BJ (cell line): ENCODE results near the gene DHRSX. TPM values are rescaled to one million over a fixed set of nuclear protein-coding genes. Genes with fewer than 3 reads are reported as not detected.

ENCODE experiments used
- CTCF ChIA-PET: fragments of 350-600 bp; formaldehyde crosslinking; extraction: SDS; loops from one replicate; lab custom pipeline; 2021; ENCODE audit warnings: antibody characterized with exemption, inconsistent platforms; lab: Yijun Ruan, JAX
- POLR2A ChIA-PET: fragments of 300-600 bp; sonication (Branson Sonifier 250); formaldehyde crosslinking; extraction: SDS; loops from one replicate; lab custom pipeline; 2021; ENCODE audit warnings: antibody characterized with exemption; lab: Charles Lee
- DNase-seq: peaks from one replicate; pipeline ENCODE4 v3.0.0-alpha.2; 2011; ENCODE audit warnings: low read depth
- H3K27me3 ChIP-seq: 2 replicates; pipeline ENCODE4 v1.6.0; 2011; ENCODE audit warnings: low read length; ENCODE audit not compliant: control insufficient read depth, insufficient read depth
- H3K36me3 ChIP-seq: 2 replicates; pipeline ENCODE4 v1.5.1; 2011; ENCODE audit warnings: low read length; ENCODE audit not compliant: control insufficient read depth, insufficient read depth
- H3K4me3 ChIP-seq: 2 replicates; pipeline ENCODE4 v1.5.1; 2011; ENCODE audit warnings: low read depth, mild to moderate bottlenecking, control low read depth, low read length
- polyA plus RNA-seq: library from polyadenylated mRNA; depleted of rRNA; stranded (reverse); fragments of >200 nt; gene quantifications from 2 replicates; pipeline ENCODE4 v1.2.3, GENCODE V29; 2011
- TF ChIP-seq, protein P1 (sequence below): IDR thresholded peaks from 2 replicates; pipeline ENCODE4 v1.5.1; 2011; ENCODE audit warnings: low read depth, mild to moderate bottlenecking, control low read depth, inconsistent platforms, low read length, moderate library complexity; ENCODE audit not compliant: insufficient read depth

DHRSX gene
- polyA plus RNA-seq, 1 experiment: 66.2 TPM

DNA sequence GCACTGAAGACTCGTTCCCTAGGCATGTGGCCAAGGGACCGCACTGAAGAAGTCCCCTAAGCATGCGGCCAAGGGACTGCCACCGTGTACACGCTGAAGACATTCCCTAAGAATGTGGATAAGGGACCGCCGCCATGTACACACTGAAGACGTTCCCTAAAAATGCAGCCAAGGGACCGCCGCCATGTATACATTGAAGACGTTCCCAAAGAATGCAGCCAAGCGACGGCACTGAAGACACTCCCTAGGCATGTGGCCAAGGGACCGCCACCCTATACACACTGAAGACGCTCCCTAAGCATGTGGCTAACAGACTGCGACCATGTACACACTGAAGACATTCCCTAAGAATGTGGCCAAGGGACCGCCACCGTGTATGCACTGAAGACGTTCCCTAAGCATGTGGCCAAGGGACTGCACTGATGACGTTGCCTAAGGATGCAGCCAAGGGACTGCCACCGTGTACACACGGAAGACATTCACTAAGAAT is 31.5 kb downstream of the DHRSX start:
- POLR2A ChIA-PET: no interaction called here

DNA sequence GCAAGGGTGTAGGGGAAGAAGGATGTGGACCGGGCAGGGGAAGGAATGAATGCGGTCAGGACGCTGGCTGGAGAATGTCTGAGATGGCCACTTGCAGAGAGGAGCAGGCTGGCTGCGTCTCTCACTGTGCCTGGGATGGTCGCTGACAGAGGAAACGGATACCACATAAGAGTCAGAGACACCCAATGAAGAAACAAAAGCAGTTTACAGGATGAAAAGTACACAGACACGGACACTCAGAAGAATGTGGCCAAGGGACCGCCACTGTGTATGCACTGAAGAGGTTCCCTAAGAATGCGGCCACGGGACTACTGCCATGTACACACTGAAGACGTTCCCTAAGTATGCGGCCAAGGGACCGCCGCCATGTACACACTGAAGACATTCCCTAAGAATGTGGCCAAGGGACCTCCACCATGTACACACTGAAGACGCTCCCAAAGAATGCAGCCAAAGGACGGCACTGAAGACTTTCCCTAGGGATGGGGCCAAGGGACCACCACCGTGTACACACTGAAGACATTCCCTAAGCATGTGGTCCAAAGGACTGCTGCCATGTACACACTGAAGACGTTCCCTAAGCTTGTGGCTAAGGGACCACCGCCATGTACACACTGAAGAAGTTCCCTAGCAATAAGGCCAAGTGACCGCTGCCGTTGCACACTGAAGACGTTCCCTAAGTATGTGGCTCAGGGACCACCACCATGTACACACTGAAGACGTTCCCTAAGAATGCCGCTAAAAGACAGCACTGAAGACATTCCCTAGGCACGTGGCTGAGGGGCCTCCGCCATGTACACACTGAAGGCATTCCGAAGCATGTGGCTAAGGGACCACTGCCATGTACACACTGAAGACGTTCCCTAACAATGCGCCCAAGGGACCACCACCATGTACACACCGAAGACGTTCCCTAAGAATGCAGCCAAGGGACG is 32.2 kb downstream of the DHRSX start:
- no peak for DNase-seq

More for the DNA sequence above, 31.5 kb downstream of the DHRSX start:
- Histone ChIP-seq H3K36me3 (no peaks in the 10 kb centered on the region), H3K4me3 (no peak overlapping the region), H3K27me3 (no peaks in the 10 kb centered on the region)
- no peak for DNase-seq
- TF ChIP-seq, protein P1, sequence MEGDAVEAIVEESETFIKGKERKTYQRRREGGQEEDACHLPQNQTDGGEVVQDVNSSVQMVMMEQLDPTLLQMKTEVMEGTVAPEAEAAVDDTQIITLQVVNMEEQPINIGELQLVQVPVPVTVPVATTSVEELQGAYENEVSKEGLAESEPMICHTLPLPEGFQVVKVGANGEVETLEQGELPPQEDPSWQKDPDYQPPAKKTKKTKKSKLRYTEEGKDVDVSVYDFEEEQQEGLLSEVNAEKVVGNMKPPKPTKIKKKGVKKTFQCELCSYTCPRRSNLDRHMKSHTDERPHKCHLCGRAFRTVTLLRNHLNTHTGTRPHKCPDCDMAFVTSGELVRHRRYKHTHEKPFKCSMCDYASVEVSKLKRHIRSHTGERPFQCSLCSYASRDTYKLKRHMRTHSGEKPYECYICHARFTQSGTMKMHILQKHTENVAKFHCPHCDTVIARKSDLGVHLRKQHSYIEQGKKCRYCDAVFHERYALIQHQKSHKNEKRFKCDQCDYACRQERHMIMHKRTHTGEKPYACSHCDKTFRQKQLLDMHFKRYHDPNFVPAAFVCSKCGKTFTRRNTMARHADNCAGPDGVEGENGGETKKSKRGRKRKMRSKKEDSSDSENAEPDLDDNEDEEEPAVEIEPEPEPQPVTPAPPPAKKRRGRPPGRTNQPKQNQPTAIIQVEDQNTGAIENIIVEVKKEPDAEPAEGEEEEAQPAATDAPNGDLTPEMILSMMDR: no peak
- CTCF ChIA-PET: no interaction called here

DNA sequence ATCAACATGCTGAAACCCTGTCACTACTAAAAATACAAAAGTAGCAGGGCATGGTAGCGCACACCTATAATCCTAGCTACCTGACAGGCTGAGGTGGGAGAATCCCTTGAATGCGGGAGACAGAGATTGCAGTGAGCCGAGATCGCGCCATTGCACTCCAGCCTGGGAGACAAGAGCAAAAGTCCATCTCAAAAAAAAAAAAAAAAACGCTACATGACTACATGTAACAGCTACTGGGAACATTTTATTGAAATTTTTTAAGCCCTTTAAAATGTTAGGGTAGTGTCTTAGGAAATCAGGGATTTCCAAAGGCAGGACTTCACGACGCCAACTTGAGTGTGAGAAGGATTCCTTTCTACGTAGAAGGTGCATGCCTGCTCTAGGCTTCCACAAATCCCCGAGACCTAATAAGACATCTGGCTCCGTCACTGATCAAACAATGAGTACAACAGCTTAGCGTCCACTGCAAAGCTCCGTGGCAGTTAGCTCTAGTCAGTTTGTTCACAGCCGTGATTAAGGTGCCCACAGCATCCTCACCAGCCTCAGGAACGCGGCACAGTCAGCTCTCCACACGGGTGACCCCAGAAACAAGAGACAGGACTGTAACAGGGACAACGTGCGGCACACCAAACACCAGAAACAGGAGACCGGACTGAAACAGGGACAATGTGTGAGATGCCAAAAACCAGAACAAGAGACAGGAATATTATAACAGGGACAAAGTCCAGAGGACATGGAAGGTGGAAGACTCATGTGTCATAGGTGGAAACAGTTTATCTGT is 33.7 kb downstream of the DHRSX start:
- H3K27me3 ChIP-seq: no peaks in the 10 kb centered on the region
- TF ChIP-seq, protein P1: no peak
- H3K36me3 ChIP-seq: no peaks in the 10 kb centered on the region
- DNase-seq: no peak
- H3K4me3 ChIP-seq: no peak overlapping the region
- POLR2A ChIA-PET: no interaction called here
- CTCF ChIA-PET: no interaction called here

More for the DNA sequence above, 32.2 kb downstream of the DHRSX start:
- Histone ChIP-seq H3K27me3 (no peaks in the 10 kb centered on the region), H3K36me3 (no peaks in the 10 kb centered on the region), H3K4me3 (no peak overlapping the region)
- TF ChIP-seq, protein P1: no peak
- ChIA-PET CTCF (no interaction called here), POLR2A (no interaction called here)

DNA sequence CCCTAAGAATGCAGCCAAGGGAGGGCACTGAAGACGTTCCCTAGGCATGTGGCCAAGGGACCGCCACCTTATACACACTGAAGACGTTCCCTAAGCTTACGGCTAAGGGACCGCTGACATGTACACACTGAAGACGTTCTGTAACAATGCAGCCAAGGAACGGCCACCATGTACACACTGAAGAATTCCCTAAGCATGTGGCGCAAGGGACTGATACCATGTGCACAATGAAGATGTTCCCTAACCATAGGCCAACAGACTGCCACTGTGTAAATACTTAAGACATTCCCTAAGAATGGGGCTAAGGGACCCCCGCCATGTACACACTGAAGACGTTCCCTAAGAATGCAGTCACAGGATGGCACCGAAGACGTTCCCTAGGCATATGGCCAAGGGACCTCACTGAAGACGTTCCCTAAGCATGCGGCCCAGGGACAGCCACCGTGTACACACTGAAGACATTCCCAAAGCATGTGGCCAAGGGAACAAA is 36.1 kb downstream of the DHRSX start:
- ChIA-PET POLR2A (no interaction called here), CTCF (no interaction called here)
- H3K36me3 ChIP-seq: no peaks in the 10 kb centered on the region
- TF ChIP-seq, protein P1: no peak
- H3K27me3 ChIP-seq: no peaks in the 10 kb centered on the region
- DNase-seq: no peak
- H3K4me3 ChIP-seq: no peak overlapping the region
